ENCODE data around the gene KLF13. TPM values are rescaled to one million over a fixed set of nuclear protein-coding genes. Genes with fewer than 3 reads are reported as not detected.

Gene KLF13
- total RNA-seq, 1 donor from 2014 or later: 44.6 TPM

DNA sequence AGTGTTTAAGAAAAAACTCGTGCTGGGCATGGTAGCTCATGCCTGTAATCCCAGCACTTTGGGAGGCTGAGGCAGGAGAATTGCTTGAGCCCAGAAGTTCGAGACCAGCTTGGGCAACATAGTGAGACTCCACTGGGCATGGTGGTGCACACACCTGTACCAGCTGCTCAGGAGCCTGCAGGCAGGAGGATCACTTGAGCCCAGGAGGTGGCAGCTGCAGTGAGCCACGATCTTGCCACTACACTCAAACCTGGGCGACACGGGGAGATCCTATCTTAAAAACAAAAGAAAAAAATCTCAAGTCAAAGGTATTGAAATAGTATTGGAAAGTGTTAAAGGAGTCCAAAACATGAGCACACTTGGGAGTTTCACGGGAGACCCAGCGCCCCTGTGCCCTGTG, 14.0 kb downstream of the KLF13 start:
- Mint-ChIP-seq H3K4me1 (peaks cover 24% of the 10 kb centered on the region), H3K4me3 (no peak overlapping the region), H3K27ac (ENCODE audit: unreplicated experiment) (no peak overlapping the region), H3K36me3 (ENCODE audit: low read depth) (no peaks in the 10 kb centered on the region), H3K9me3 (no peaks in the 10 kb centered on the region), H3K27me3 (ENCODE audit: low read depth) (no peaks in the 10 kb centered on the region)
- no peak for DNase-seq (ENCODE audit: low read depth, low spot score)
- TF ChIP-seq, protein P1, sequence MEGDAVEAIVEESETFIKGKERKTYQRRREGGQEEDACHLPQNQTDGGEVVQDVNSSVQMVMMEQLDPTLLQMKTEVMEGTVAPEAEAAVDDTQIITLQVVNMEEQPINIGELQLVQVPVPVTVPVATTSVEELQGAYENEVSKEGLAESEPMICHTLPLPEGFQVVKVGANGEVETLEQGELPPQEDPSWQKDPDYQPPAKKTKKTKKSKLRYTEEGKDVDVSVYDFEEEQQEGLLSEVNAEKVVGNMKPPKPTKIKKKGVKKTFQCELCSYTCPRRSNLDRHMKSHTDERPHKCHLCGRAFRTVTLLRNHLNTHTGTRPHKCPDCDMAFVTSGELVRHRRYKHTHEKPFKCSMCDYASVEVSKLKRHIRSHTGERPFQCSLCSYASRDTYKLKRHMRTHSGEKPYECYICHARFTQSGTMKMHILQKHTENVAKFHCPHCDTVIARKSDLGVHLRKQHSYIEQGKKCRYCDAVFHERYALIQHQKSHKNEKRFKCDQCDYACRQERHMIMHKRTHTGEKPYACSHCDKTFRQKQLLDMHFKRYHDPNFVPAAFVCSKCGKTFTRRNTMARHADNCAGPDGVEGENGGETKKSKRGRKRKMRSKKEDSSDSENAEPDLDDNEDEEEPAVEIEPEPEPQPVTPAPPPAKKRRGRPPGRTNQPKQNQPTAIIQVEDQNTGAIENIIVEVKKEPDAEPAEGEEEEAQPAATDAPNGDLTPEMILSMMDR (conservative IDR thresholded peaks at IDR 0.05): no peak

DNA sequence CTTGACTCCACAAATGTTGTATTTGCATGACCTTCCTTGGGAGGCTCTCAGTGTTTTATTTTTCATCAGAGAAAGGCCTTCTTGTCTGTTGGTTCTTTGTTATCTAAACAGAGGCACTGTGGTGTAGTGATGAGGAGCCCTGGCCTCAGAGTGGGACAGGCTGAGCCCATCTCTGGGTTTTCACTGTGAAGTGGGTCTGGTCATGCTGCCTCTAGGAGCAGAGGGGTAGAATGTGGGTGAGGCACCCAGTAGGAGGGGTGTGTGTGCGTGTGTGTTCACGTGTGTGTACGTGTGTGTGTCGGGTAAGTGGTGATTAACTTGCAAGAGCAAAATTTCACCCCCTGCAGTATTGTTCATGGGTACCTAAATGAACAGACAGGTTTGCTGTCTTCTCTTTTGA, 14.4 kb downstream of the KLF13 start:
- TF ChIP-seq, protein P1 (conservative IDR thresholded peaks at IDR 0.05): no peak
- DNase-seq (ENCODE audit: low read depth, low spot score): no peak
- Mint-ChIP-seq H3K27ac (ENCODE audit: unreplicated experiment) (no peak overlapping the region), H3K9me3 (no peaks in the 10 kb centered on the region), H3K27me3 (ENCODE audit: low read depth) (no peaks in the 10 kb centered on the region), H3K4me3 (no peak overlapping the region), H3K4me1 (peaks cover 28% of the 10 kb centered on the region), H3K36me3 (ENCODE audit: low read depth) (no peaks in the 10 kb centered on the region)

DNA sequence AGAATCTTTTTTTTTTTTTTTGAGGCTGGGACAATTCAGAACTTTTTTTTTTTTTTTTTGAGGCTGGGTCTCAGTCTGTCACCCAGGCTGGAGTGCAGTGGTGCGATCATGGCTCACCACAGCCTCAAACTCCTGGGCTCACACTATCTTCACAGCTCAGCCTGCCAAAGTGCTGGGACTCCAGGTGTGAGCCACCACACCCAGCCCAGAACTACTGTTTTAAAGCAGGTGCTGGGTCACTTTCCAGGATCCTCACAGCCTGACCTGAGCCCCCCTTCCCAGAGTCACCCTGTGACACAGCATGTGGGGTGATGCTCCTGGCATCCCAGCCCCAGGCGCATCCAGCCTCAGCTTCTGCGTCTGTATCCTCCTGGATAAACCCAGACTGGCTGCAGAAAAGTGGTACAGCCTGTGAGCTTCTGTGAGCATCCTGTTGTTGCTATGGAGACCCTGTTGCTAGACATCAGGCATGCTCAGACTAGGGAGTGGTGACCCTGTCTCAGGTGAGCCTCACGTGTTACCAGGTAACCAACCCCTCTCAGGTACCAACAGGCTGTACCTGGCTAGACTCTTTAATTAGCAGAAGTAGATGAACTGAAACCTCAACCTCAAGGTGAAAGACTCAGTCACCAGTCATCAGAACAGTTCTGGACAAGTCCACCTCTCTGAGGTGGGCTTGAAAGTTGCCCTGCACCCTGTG, 15.0 kb downstream of the KLF13 start:
- Mint-ChIP-seq H3K27ac (ENCODE audit: unreplicated experiment) (no peak overlapping the region), H3K9me3 (no peaks in the 10 kb centered on the region), H3K36me3 (ENCODE audit: low read depth) (no peaks in the 10 kb centered on the region), H3K27me3 (ENCODE audit: low read depth) (no peaks in the 10 kb centered on the region), H3K4me1 (peaks cover 32% of the 10 kb centered on the region), H3K4me3 (no peak overlapping the region)
- no peak for DNase-seq (ENCODE audit: low read depth, low spot score)
- TF ChIP-seq, protein P1 (conservative IDR thresholded peaks at IDR 0.05): no peak

DNA sequence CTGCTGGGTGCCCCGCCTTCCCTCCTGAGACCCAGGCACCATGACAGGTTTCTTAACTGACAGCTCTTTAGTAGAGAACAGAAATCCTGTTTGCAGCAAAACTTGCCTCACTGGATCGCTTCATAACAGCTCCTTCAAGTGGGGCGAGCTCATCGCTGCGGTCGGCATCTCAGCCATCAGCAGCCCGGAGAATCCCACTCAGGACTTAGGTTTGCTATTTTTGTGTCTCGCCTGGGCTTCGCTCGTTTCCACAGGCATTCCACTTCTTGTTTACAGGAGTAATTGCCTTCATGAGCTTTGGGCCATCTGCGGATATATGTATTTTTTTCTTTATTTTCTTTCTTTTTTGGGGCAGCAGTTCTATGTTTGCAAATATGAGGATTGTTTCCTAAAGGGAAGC, 15.7 kb downstream of the KLF13 start:
- Mint-ChIP-seq H3K27me3 (ENCODE audit: low read depth) (no peaks in the 10 kb centered on the region), H3K27ac (ENCODE audit: unreplicated experiment) (no peak overlapping the region), H3K9me3 (no peaks in the 10 kb centered on the region), H3K4me1 (peaks cover 32% of the 10 kb centered on the region), H3K4me3 (no peak overlapping the region), H3K36me3 (ENCODE audit: low read depth) (no peaks in the 10 kb centered on the region)
- TF ChIP-seq, protein P1 (conservative IDR thresholded peaks at IDR 0.05): no peak
- no peak for DNase-seq (ENCODE audit: low read depth, low spot score)

DNA sequence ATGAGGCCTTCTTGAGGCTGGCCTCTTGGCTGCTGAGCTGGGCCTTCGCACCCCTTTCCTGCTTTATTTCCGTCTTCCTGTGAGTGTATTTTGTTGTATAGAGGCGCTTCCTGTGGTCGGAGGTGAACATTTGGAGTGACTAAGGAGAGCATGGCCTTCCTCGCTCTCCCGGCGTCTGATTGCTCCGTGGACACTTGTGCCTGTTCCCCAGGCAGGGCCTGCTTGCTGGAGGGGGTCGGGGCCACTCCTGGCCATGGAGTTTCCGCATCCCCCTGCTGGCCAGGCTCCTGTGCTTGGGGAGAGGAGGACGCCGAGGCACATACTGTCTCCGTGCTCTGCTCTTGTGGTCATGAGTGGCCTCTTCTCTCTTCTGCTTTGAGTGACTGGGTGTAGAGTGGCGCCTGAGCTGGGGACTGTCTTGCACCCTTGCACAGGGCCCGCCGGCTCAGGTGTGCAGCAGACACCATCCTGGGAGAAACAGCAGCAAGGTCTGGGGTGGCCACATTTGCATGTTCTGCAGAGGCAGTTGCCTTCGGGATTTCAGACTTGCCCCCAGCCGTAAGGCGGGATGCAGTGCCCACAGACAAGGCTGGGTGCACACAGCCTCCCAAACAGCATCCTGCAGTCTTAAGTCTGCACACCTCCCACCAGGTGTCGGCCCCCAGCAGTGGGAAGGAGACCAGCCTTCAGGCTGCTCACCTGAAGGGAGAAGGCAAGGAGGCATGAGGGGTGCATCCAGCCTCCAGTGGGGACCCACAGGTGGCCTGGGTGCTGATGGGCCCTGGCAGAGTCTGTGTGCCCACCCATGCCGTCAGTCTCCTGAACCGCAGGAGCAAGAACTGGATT, 16.4 kb downstream of the KLF13 start:
- Mint-ChIP-seq H3K36me3 (ENCODE audit: low read depth) (no peaks in the 10 kb centered on the region), H3K27me3 (ENCODE audit: low read depth) (no peaks in the 10 kb centered on the region), H3K27ac (ENCODE audit: unreplicated experiment) (no peak overlapping the region), H3K4me1 (peaks cover 32% of the 10 kb centered on the region), H3K4me3 (no peak overlapping the region), H3K9me3 (no peaks in the 10 kb centered on the region)
- TF ChIP-seq, protein P1 (conservative IDR thresholded peaks at IDR 0.05): no peak
- no peak for DNase-seq (ENCODE audit: low read depth, low spot score)

All from neural crest cell (in vitro differentiated cells).